IMR-90 (cell line): ENCODE data around the gene CYP3A4. TPM values are rescaled to one million over a fixed set of nuclear protein-coding genes. Genes with fewer than 3 reads are reported as not detected.

ENCODE experiments used
- ATAC-seq: fragments of 200-7000 bp; cut with Tn5 transposase; 2 replicates; pipeline ENCODE4 v1.9.1; 2020; ENCODE audit warnings: low read depth, mild to moderate bottlenecking, moderate library complexity
- BruUV-seq: library from RNA; stranded (reverse); fragments of 400-500 nt; replicated peaks from 2 replicates; lab custom pipeline; 2021; lab: Mats Ljungman, UMichigan
- CTCF ChIA-PET: fragments of 300-600 bp; formaldehyde crosslinking; extraction: SDS; loops from one replicate; lab custom pipeline; 2021; ENCODE audit warnings: antibody characterized with exemption; lab: Yijun Ruan, JAX
- POLR2A ChIA-PET: fragments of 300-600 bp; sonication (Branson Sonifier 250); formaldehyde crosslinking; loops from one replicate; lab custom pipeline; 2022; ENCODE audit warnings: antibody characterized with exemption; ENCODE audit not compliant: unreplicated experiment; lab: Charles Lee
- DNase-seq: peaks from one replicate; pipeline ENCODE4 v3.0.0; 2013
- H2AFZ ChIP-seq: replicated peaks from 2 replicates; pipeline ENCODE3; 2013; ENCODE audit warnings: low read length, mild to moderate bottlenecking; ENCODE audit not compliant: poor library complexity
- H2AK5ac ChIP-seq: 2 replicates; pipeline ENCODE4 v1.6.1; 2013; ENCODE audit warnings: low read depth, low read length, inconsistent platforms
- H2AK9ac ChIP-seq: replicated peaks from 2 replicates; pipeline ENCODE3; 2013; ENCODE audit warnings: mild to moderate bottlenecking, low read depth, low read length, moderate library complexity; ENCODE audit not compliant: poor library complexity
- H2BK120ac ChIP-seq: 2 replicates; pipeline ENCODE4 v1.6.1; 2013; ENCODE audit warnings: low read depth, low read length, inconsistent platforms
- H2BK15ac ChIP-seq: 3 replicates; pipeline ENCODE4 v1.6.1; 2013; ENCODE audit warnings: low read depth, low read length, inconsistent platforms
- H2BK20ac ChIP-seq: 2 replicates; pipeline ENCODE4 v1.6.1; 2013; ENCODE audit warnings: low read depth, mild to moderate bottlenecking, inconsistent platforms, low read length, moderate library complexity
- H2BK5ac ChIP-seq: 2 replicates; pipeline ENCODE4 v1.6.1; 2013; ENCODE audit warnings: mild to moderate bottlenecking, low read depth, low read length, inconsistent platforms; ENCODE audit not compliant: poor library complexity, severe bottlenecking
- H3K14ac ChIP-seq: replicated peaks from 2 replicates; pipeline ENCODE4 v1.6.1; 2013; ENCODE audit warnings: low read depth, low read length, inconsistent platforms
- H3K18ac ChIP-seq: 2 replicates; pipeline ENCODE4 v1.6.1; 2013; ENCODE audit warnings: low read depth, low read length, control low read depth
- H3K23ac ChIP-seq: 2 replicates; pipeline ENCODE4 v1.6.1; 2013; ENCODE audit warnings: low read depth, low read length, inconsistent platforms
- H3K27ac ChIP-seq: 2 replicates; pipeline ENCODE4 v1.5.1; 2013; ENCODE audit warnings: mild to moderate bottlenecking, control low read depth, low read length; ENCODE audit not compliant: insufficient read depth
- H3K27me3 ChIP-seq: 2 replicates; pipeline ENCODE4 v1.6.1; 2013; ENCODE audit warnings: low read length; ENCODE audit not compliant: control insufficient read depth, insufficient read depth
- H3K36me3 ChIP-seq: 2 replicates; pipeline ENCODE4 v1.6.1; 2013; ENCODE audit warnings: low read length, mixed read lengths; ENCODE audit not compliant: control insufficient read depth, insufficient read depth
- H3K4ac ChIP-seq: 2 replicates; pipeline ENCODE4 v1.6.1; 2013; ENCODE audit warnings: low read depth, low read length, inconsistent platforms
- H3K4me1 ChIP-seq: 2 replicates; pipeline ENCODE4 v1.6.1; 2013; ENCODE audit warnings: low read length, mixed read lengths; ENCODE audit not compliant: control insufficient read depth, insufficient read depth
- H3K4me2 ChIP-seq: 2 replicates; pipeline ENCODE4 v1.6.1; 2013; ENCODE audit warnings: low read depth, mild to moderate bottlenecking, control low read depth, low read length, moderate library complexity
- H3K4me3 ChIP-seq: 2 replicates; pipeline ENCODE4 v1.5.1; 2013; ENCODE audit warnings: low read depth, mild to moderate bottlenecking, control low read depth, low read length, moderate library complexity; ENCODE audit not compliant: insufficient read depth
- H3K56ac ChIP-seq: 2 replicates; pipeline ENCODE4 v1.6.1; 2013; ENCODE audit warnings: low read length, inconsistent platforms; ENCODE audit not compliant: insufficient read depth; ENCODE audit errors: extremely low read depth
- H3K79me1 ChIP-seq, 2 experiments: 2 replicates each; pipeline ENCODE4 v1.6.1; 2013; ENCODE audit warnings: low read length in 2 of 2, inconsistent platforms in 1 of 2, low read depth in 1 of 2
- H3K9ac ChIP-seq: 2 replicates; pipeline ENCODE4 v1.6.1; 2013; ENCODE audit warnings: low read depth, low read length, control low read depth
- H3K9me1 ChIP-seq: 2 replicates; pipeline ENCODE4 v1.6.1; 2013; ENCODE audit warnings: low read length, inconsistent platforms; ENCODE audit not compliant: insufficient read depth
- H3K9me3 ChIP-seq: 2 replicates; pipeline ENCODE4 v1.6.1; 2013; ENCODE audit warnings: low read length; ENCODE audit not compliant: control insufficient read depth, insufficient read depth
- H4K20me1 ChIP-seq: 2 replicates; pipeline ENCODE4 v1.6.1; 2013; ENCODE audit warnings: low read length, inconsistent platforms; ENCODE audit not compliant: insufficient read depth
- H4K5ac ChIP-seq: 2 replicates; pipeline ENCODE4 v1.6.1; 2013; ENCODE audit warnings: mild to moderate bottlenecking, low read depth, low read length, control low read depth
- H4K8ac ChIP-seq, 2 experiments: 2 replicates each; pipeline ENCODE4 v1.6.1; 2013; ENCODE audit warnings: low read depth in 2 of 2, low read length in 2 of 2, control low read depth in 1 of 2, inconsistent platforms in 1 of 2
- H4K91ac ChIP-seq: 2 replicates; pipeline ENCODE4 v1.6.1; 2013; ENCODE audit warnings: low read depth, low read length, inconsistent platforms; ENCODE audit not compliant: insufficient read depth
- CEBPB ChIP-seq: IDR thresholded peaks from 2 replicates; pipeline ENCODE4 v1.6.1; 2012; ENCODE audit warnings: low read depth, low read length, improper control_type of control experiment
- CHD1 ChIP-seq: IDR thresholded peaks from 2 replicates; pipeline ENCODE4 v1.6.1; 2012; ENCODE audit warnings: low read depth, low read length, improper control_type of control experiment
- FOS ChIP-seq: fragments of 150-350 bp; IDR thresholded peaks from 2 replicates; pipeline ENCODE4 v1.6.1; 2016; ENCODE audit warnings: low read depth, low read length
- MAFK ChIP-seq: IDR thresholded peaks from 2 replicates; pipeline ENCODE4 v1.6.1; 2012; ENCODE audit warnings: low read depth, low read length, improper control_type of control experiment
- MAZ ChIP-seq: IDR thresholded peaks from 2 replicates; pipeline ENCODE4 v1.6.1; 2012; ENCODE audit warnings: low read depth, mild to moderate bottlenecking, low read length, improper control_type of control experiment, moderate library complexity, borderline replicate concordance
- MXI1 ChIP-seq: IDR thresholded peaks from 2 replicates; pipeline ENCODE4 v1.6.1; 2012; ENCODE audit warnings: low read depth, mild to moderate bottlenecking, low read length, moderate library complexity, borderline replicate concordance
- POLR2A ChIP-seq: IDR thresholded peaks from 2 replicates; pipeline ENCODE4 v1.6.1; 2012; ENCODE audit warnings: mild to moderate bottlenecking, low read depth, low read length
- RAD21 ChIP-seq: IDR thresholded peaks from 2 replicates; pipeline ENCODE4 v1.6.1; 2012; ENCODE audit warnings: low read length, improper control_type of control experiment
- RCOR1 ChIP-seq: IDR thresholded peaks from 2 replicates; pipeline ENCODE4 v1.6.1; 2012; ENCODE audit warnings: mild to moderate bottlenecking, low read length, improper control_type of control experiment; ENCODE audit not compliant: insufficient replicate concordance
- SMC3 ChIP-seq: fragments of 150-350 bp; IDR thresholded peaks from 2 replicates; pipeline ENCODE4 v1.6.1; 2016; ENCODE audit warnings: low read depth, mild to moderate bottlenecking, antibody characterized with exemption, low read length, moderate library complexity
- dilution Hi-C: fragments of 300-500 bp; cut with HindIII; formaldehyde crosslinking; loops from one replicate; pipeline ENCODE4 v1.14.3; 2018; ENCODE audit warnings: low sequenced_read_pairs; ENCODE audit not compliant: unreplicated experiment
- in situ Hi-C: fragments of 300-500 bp; cut with MboI; formaldehyde crosslinking; loops from 3 replicates; pipeline ENCODE4 v1.14.3; 2019; ENCODE audit warnings: low sequenced_read_pairs, inconsistent platforms, mixed read lengths
- intact Hi-C: fragments of 100-400 bp; cut with micrococcal nuclease; formaldehyde crosslinking; loops from 2 replicates; pipeline ENCODE4 v1.10.0; 2022
- polyA plus RNA-seq, 3 experiments: library from polyadenylated mRNA; depleted of rRNA; stranded (reverse); fragments of >200 nt; gene quantifications; 2 replicates each; pipeline ENCODE4 v1.2.3, GENCODE V29; 2012; ENCODE audit warnings: low replicate concordance in 1 of 3
- total RNA-seq: library from RNA; depleted of rRNA; stranded (reverse); fragments of >200 nt; gene quantifications from 2 replicates; pipeline ENCODE4 v1.2.3, GENCODE V29; 2012
- TF ChIP-seq, protein P1 (sequence below): conservative IDR thresholded peaks from 2 replicates; pipeline ENCODE4 v1.5.1; 2012; ENCODE audit warnings: mild to moderate bottlenecking, low read depth, low read length, improper control_type of control experiment
- TF ChIP-seq, protein P2 (sequence below): fragments of 150-350 bp; IDR thresholded peaks from 2 replicates; pipeline ENCODE4 v1.6.1; 2016; ENCODE audit warnings: low read depth, mild to moderate bottlenecking, low read length, moderate library complexity, borderline replicate concordance
- TF ChIP-seq, protein P3 (sequence below): fragments of 150-350 bp; IDR thresholded peaks from 2 replicates; pipeline ENCODE4 v1.6.1; 2017; ENCODE audit warnings: mild to moderate bottlenecking, antibody characterized with exemption, low read length, low read depth

Gene CYP3A4
- total and polyA plus RNA-seq, 2 of the 4 experiments (the other 2 are of a cell fraction), result not detected

DNA sequence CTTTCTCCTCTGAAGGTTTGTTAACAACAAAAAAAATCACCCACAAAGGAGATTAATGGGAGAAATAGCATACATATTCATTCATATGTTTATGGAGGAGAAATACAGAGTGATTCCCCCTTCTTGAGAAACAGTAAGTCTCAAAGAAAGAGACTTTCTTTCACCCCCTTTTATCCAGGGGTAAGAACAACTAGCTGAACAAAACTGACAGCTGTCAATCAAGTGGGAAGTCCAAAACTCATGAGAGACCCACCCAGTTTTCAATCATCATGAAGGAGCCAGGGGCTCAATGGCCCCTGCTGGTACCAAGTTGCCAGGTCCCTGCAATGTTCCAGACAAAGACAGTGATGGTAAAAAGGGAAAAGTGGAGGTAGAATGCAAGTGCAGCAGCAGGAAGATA is 41.9 kb upstream of the CYP3A4 start:
- Histone ChIP-seq H3K36me3 (no peaks in the 10 kb centered on the region), H3K4ac (no peak overlapping the region), H3K9ac (no peak overlapping the region), H2BK5ac (no peak overlapping the region), H3K14ac (no peak overlapping the region), H3K27me3 (peaks cover 5% of the 10 kb centered on the region), H4K20me1 (no peaks in the 10 kb centered on the region), H3K9me1 (no peaks in the 10 kb centered on the region), H3K4me1 (no peaks in the 10 kb centered on the region), H4K8ac (no peak overlapping the region), H2BK120ac (no peak overlapping the region), H3K18ac (no peak overlapping the region), H3K9me3 (no peaks in the 10 kb centered on the region), H4K5ac (no peak overlapping the region), H2AFZ (no peak overlapping the region), H3K56ac (no peak overlapping the region), H3K79me1 (no peaks in the 10 kb centered on the region), H2BK20ac (no peak overlapping the region), H3K23ac (no peak overlapping the region), H2BK15ac (no peak overlapping the region), H2AK9ac (no peak overlapping the region), H2AK5ac (no peak overlapping the region), H3K4me2 (no peak overlapping the region), H3K4me3 (no peak overlapping the region), H4K91ac (no peak overlapping the region), H3K27ac (no peak overlapping the region)
- in situ Hi-C loops, result no loop called here
- ATAC-seq, result no peak
- TF ChIP-seq, protein P1, sequence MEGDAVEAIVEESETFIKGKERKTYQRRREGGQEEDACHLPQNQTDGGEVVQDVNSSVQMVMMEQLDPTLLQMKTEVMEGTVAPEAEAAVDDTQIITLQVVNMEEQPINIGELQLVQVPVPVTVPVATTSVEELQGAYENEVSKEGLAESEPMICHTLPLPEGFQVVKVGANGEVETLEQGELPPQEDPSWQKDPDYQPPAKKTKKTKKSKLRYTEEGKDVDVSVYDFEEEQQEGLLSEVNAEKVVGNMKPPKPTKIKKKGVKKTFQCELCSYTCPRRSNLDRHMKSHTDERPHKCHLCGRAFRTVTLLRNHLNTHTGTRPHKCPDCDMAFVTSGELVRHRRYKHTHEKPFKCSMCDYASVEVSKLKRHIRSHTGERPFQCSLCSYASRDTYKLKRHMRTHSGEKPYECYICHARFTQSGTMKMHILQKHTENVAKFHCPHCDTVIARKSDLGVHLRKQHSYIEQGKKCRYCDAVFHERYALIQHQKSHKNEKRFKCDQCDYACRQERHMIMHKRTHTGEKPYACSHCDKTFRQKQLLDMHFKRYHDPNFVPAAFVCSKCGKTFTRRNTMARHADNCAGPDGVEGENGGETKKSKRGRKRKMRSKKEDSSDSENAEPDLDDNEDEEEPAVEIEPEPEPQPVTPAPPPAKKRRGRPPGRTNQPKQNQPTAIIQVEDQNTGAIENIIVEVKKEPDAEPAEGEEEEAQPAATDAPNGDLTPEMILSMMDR, result no peak
- TF ChIP-seq MXI1 (no peak), RCOR1 (no peak), FOS (no peak), MAFK (no peak), POLR2A (no peak), MAZ (no peak), SMC3 (no peak), CHD1 (no peak), RAD21 (no peak), CEBPB (no peak)
- TF ChIP-seq, protein P2, sequence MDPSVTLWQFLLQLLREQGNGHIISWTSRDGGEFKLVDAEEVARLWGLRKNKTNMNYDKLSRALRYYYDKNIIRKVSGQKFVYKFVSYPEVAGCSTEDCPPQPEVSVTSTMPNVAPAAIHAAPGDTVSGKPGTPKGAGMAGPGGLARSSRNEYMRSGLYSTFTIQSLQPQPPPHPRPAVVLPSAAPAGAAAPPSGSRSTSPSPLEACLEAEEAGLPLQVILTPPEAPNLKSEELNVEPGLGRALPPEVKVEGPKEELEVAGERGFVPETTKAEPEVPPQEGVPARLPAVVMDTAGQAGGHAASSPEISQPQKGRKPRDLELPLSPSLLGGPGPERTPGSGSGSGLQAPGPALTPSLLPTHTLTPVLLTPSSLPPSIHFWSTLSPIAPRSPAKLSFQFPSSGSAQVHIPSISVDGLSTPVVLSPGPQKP, result no peak
- TF ChIP-seq, protein P3, sequence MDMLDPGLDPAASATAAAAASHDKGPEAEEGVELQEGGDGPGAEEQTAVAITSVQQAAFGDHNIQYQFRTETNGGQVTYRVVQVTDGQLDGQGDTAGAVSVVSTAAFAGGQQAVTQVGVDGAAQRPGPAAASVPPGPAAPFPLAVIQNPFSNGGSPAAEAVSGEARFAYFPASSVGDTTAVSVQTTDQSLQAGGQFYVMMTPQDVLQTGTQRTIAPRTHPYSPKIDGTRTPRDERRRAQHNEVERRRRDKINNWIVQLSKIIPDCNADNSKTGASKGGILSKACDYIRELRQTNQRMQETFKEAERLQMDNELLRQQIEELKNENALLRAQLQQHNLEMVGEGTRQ, result no peak
- no peak for DNase-seq
- no TSS peak for BruUV-seq
- CTCF ChIA-PET, result no interaction called here
- dilution Hi-C loops, result no loop called here
- intact Hi-C loops, result no loop called here
- POLR2A ChIA-PET, result no interaction called here
